ENCODE data around the gene NKX6-1.
A peak's percentile ranks its signal among the peaks of the same experiment; 100 is the strongest.

The NKX6-1 gene

DNA sequence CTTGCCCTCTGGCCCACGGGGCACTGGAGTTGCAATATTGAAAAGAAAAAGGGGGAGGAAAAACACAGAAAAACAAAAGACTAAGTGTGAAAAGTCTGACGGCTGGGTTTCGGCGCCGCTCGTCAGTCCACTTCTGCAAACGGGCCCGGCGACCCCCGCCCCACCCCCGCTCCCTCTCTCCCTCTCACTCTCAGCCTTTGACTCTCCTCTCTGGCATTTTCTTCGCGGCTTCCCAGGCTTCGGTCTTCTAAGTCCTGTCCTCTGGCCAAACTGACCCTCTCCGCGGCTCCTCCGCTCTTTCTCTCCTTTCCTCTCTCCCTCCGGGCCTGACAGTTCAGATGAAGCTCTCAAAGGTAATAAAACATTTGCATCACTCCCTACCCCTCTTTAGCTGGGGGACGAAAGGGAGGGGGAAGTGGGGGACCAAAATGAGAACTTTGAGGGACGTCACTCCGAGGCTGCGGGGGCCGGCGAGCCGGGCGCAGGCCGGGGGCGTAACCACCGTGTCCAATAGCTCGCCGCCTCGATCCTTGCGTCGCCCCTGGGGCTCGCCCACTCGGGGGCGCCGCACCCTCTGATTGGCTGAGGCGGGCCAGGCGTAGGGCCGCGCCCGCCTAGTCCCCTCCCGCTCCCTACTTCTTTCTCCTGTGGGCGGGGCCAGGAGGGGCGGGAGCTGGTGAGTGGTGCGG is at the start of gene NKX6-1:
Gene NKX6-1 (minus strand): TSS at position 358 of the 689 bp plus-strand sequence. CDS start 1,064 bp downstream, outside the sequence.
- H3K4me1 ChIP-seq (ENCODE audit: control insufficient read depth, insufficient read depth, low read length), result peaks cover 6% of the 10 kb centered on the region
- H3K36me3 ChIP-seq (ENCODE audit: control insufficient read depth, insufficient read depth, low read length), result no peaks in the 10 kb centered on the region
- no peak within 1 kb of the TSS for H3K27ac ChIP-seq (ENCODE audit: low read depth, low read length)
- H3K27me3 ChIP-seq (ENCODE audit: control insufficient read depth, insufficient read depth, low read length), result peaks cover 73% of the 10 kb centered on the region
- H3K9ac ChIP-seq (ENCODE audit: low read length), result no peak within 1 kb of the TSS
- peak within 1 kb of the TSS; percentile 58 for H3K4me3 ChIP-seq (ENCODE audit: low read length)

DNA sequence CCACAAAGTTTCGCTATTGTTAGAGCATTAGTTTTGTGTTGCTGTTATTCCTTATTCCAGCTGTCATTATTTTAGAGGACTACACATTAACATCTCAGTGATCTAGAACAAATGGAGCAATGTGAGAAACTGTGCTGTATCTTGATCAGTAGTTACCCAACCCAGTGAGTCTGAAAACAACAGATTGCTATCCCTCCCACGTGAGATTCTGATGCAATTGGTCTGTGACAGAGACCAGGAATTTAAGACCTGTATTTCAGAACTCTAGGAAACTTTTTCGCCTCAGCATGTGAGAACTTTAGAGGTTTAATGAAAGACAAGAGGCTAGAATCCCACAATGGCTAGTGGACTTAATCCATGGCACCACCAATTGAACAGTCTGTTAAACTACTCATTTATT is 48.1 kb upstream of the NKX6-1 start:
- Histone ChIP-seq H3K27me3 (ENCODE audit: control insufficient read depth, insufficient read depth, low read length) (no peaks in the 10 kb centered on the region), H3K9ac (ENCODE audit: low read length) (no peak overlapping the region)

DNA sequence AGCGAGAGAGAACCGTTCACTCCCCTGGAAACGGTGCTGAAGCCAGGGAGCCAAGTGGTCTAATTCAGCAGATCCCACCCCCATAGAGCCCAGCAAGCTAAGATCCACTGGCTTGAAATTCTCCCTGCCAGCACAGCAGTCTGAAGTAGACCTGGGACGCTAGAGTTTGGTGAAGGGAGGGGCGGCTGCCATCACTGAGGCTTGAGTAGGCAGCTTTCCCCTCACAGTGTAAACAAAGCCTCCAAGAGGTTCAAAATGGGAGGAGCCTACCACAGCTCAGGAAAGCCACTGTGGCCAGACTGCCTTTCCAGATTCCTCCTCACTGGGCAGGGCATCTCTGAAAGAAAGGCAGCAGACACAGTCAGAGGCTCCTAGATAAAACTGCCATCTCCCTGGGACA is 46.0 kb upstream of the NKX6-1 start:
- Histone ChIP-seq H3K27me3 (ENCODE audit: control insufficient read depth, insufficient read depth, low read length) (no peaks in the 10 kb centered on the region), H3K4me3 (ENCODE audit: low read length) (no peak overlapping the region), H3K36me3 (ENCODE audit: control insufficient read depth, insufficient read depth, low read length) (no peaks in the 10 kb centered on the region), H3K9ac (ENCODE audit: low read length) (no peak overlapping the region), H3K4me1 (ENCODE audit: control insufficient read depth, insufficient read depth, low read length) (no peaks in the 10 kb centered on the region), H3K27ac (ENCODE audit: low read depth, low read length) (no peak overlapping the region)

More for the DNA sequence above, 48.1 kb upstream of the NKX6-1 start:
- H3K36me3 ChIP-seq (ENCODE audit: control insufficient read depth, insufficient read depth, low read length), result no peaks in the 10 kb centered on the region
- no peak overlapping the region for H3K4me3 ChIP-seq (ENCODE audit: low read length)
- H3K4me1 ChIP-seq (ENCODE audit: control insufficient read depth, insufficient read depth, low read length), result no peaks in the 10 kb centered on the region
- H3K27ac ChIP-seq (ENCODE audit: low read depth, low read length), result no peak overlapping the region

DNA sequence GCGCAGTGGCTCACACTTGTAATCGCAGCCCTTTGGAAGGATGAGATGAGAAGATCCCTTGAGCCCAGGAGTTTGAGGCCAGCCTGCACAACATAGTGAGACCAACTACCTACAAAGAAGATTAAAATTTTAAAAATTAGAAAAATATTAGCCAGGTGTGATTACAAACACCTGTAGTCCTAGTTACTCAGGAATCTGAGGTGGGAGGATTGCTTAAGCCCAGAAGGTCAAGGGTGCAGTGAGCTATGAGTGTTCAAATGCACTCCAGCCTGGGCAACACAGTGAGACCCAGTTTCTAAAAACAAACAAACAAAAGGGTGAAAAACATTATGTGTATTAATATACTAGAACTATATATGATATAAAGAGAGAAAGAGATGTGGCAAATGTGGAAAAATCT is 36.8 kb upstream of the NKX6-1 start:
- H3K9ac ChIP-seq (ENCODE audit: low read length), result no peak overlapping the region
- H3K4me3 ChIP-seq (ENCODE audit: low read length), result no peak overlapping the region
- H3K36me3 ChIP-seq (ENCODE audit: control insufficient read depth, insufficient read depth, low read length), result no peaks in the 10 kb centered on the region
- H3K4me1 ChIP-seq (ENCODE audit: control insufficient read depth, insufficient read depth, low read length), result no peaks in the 10 kb centered on the region
- no peaks in the 10 kb centered on the region for H3K27me3 ChIP-seq (ENCODE audit: control insufficient read depth, insufficient read depth, low read length)
- no peak overlapping the region for H3K27ac ChIP-seq (ENCODE audit: low read depth, low read length)

DNA sequence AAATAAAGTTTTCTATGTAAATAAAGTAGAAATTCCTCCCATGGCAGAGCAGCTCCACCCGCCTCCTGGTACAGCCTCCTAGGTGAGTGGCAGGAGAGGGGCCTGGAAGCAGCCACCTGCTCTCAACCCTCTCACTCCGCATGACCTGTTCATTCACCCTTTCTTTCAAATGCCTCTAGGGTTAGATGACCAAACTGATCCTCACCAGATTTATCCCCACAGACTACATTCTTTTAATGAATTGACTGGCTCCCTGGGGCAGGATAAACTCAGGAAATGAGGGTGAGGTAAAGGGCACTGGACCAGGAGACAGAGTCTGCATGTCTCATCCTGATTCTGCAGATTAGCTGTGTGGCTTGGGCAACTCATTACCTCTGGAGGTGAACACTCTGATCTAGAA is 32.6 kb upstream of the NKX6-1 start:
- no peaks in the 10 kb centered on the region for H3K36me3 ChIP-seq (ENCODE audit: control insufficient read depth, insufficient read depth, low read length)
- no peak overlapping the region for H3K4me3 ChIP-seq (ENCODE audit: low read length)
- no peak overlapping the region for H3K9ac ChIP-seq (ENCODE audit: low read length)
- no peaks in the 10 kb centered on the region for H3K4me1 ChIP-seq (ENCODE audit: control insufficient read depth, insufficient read depth, low read length)
- H3K27me3 ChIP-seq (ENCODE audit: control insufficient read depth, insufficient read depth, low read length), result no peaks in the 10 kb centered on the region
- H3K27ac ChIP-seq (ENCODE audit: low read depth, low read length), result no peak overlapping the region

DNA sequence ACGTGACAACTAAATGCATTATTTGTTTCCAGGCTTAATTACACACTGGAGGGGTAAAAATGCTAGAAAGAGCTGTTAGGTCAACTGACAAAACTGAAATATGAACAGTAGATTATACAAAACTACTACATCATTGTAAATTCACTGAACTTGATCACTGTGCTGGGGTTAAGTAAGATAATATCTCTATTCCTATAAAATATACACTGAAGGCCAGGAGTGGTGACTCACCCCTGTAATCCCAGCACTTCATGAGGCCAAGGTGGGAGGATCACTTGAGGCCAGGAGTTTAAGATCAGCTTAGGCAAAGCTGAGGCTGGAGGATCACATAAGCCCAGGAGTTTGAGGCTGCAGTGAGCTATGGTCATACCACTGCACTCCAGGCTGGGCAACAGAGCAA is 31.8 kb upstream of the NKX6-1 start:
- no peaks in the 10 kb centered on the region for H3K4me1 ChIP-seq (ENCODE audit: control insufficient read depth, insufficient read depth, low read length)
- no peaks in the 10 kb centered on the region for H3K36me3 ChIP-seq (ENCODE audit: control insufficient read depth, insufficient read depth, low read length)
- no peaks in the 10 kb centered on the region for H3K27me3 ChIP-seq (ENCODE audit: control insufficient read depth, insufficient read depth, low read length)
- no peak overlapping the region for H3K27ac ChIP-seq (ENCODE audit: low read depth, low read length)
- no peak overlapping the region for H3K4me3 ChIP-seq (ENCODE audit: low read length)
- H3K9ac ChIP-seq (ENCODE audit: low read length), result no peak overlapping the region

DNA sequence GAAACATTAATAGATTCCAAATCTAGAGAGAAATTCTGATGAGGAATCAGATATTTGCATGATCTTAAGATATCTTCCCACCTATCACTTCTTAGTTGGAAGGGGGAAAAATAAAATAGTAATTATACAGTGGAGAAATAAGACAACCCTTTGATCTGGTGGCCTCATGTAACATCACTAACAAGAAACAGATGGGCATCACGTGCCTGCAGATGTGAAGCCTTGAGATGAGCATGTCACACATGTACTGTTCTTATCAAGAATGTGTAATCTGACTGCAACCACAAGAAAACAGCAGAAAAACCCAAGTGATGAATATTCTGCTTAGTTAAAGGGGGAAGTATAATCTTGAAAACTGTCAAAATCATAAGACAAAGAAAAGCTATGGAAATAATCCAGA is 31.4 kb upstream of the NKX6-1 start:
- no peak overlapping the region for H3K27ac ChIP-seq (ENCODE audit: low read depth, low read length)
- no peaks in the 10 kb centered on the region for H3K4me1 ChIP-seq (ENCODE audit: control insufficient read depth, insufficient read depth, low read length)
- H3K4me3 ChIP-seq (ENCODE audit: low read length), result no peak overlapping the region
- no peaks in the 10 kb centered on the region for H3K36me3 ChIP-seq (ENCODE audit: control insufficient read depth, insufficient read depth, low read length)
- H3K27me3 ChIP-seq (ENCODE audit: control insufficient read depth, insufficient read depth, low read length), result no peaks in the 10 kb centered on the region
- H3K9ac ChIP-seq (ENCODE audit: low read length), result no peak overlapping the region

DNA sequence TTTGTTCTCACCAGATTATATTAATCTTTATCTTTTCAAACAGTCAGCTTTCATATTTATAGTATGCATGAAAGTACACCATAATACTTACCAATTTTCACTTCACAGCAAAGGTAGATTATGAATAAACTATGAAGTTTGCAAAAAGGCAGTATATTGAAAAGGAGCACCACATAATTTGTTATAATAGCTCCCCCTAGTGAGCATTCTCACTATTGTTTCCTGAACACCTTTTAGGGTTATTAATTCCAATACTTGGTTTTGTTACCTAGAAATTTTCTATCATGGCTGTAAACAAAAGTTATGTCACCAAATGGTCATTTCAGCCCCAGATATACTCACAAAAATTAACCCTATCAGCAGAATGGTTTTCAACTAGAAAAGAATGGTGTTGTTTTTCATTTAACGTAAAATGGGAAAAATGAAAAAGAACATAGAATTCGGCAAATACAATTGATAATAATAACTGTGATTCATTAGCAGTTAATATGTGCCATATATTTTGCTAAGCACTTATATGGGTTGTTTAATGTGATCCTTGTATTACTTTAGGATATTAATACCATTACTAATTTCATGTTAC is 30.2 kb upstream of the NKX6-1 start:
- Histone ChIP-seq H3K4me1 (ENCODE audit: control insufficient read depth, insufficient read depth, low read length) (no peaks in the 10 kb centered on the region), H3K9ac (ENCODE audit: low read length) (no peak overlapping the region), H3K36me3 (ENCODE audit: control insufficient read depth, insufficient read depth, low read length) (no peaks in the 10 kb centered on the region), H3K27me3 (ENCODE audit: control insufficient read depth, insufficient read depth, low read length) (no peaks in the 10 kb centered on the region), H3K4me3 (ENCODE audit: low read length) (no peak overlapping the region), H3K27ac (ENCODE audit: low read depth, low read length) (no peak overlapping the region)

DNA sequence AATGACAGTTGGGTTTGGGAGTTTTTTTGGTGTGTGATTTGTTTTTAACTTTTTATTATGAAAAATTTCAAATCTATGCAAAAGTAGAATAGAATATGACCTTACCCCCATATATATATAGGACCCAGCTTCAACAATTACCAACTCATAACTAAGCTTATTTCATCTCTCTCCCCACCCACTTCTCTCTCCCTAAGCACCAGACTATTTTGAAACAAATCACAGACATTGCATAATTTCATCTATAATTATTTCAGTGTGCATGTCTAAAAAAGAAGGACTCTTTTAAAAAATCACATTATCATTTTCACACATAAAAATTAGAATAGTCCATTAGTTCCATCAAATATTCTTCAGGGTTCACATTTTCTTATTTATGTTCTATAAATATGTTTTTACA is 28.3 kb upstream of the NKX6-1 start:
- Histone ChIP-seq H3K9ac (ENCODE audit: low read length) (no peak overlapping the region), H3K36me3 (ENCODE audit: control insufficient read depth, insufficient read depth, low read length) (no peaks in the 10 kb centered on the region), H3K4me3 (ENCODE audit: low read length) (no peak overlapping the region), H3K4me1 (ENCODE audit: control insufficient read depth, insufficient read depth, low read length) (no peaks in the 10 kb centered on the region), H3K27me3 (ENCODE audit: control insufficient read depth, insufficient read depth, low read length) (no peaks in the 10 kb centered on the region), H3K27ac (ENCODE audit: low read depth, low read length) (no peak overlapping the region)

DNA sequence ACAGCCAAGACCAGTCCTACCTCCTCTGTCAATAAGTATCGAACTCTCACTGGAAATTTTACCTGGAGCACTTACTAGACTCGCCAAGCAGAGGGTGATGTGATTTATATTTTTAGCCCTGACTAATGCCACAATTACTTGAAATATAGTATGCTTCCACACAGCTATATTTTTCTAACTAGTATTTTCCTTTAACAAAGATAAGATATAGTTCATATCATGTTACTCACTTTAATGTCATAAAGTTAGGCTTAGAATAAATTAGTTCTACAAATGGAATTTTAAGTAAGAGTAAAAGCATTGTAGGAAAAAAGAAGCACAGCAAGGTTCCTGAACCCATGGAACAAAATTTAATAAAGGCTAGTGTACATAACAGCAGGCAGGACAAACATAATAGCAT is 16.0 kb upstream of the NKX6-1 start:
- H3K4me3 ChIP-seq (ENCODE audit: low read length), result no peak overlapping the region
- H3K9ac ChIP-seq (ENCODE audit: low read length), result no peak overlapping the region
- no peak overlapping the region for H3K27ac ChIP-seq (ENCODE audit: low read depth, low read length)
- no peaks in the 10 kb centered on the region for H3K27me3 ChIP-seq (ENCODE audit: control insufficient read depth, insufficient read depth, low read length)
- no peaks in the 10 kb centered on the region for H3K4me1 ChIP-seq (ENCODE audit: control insufficient read depth, insufficient read depth, low read length)
- no peaks in the 10 kb centered on the region for H3K36me3 ChIP-seq (ENCODE audit: control insufficient read depth, insufficient read depth, low read length)

DNA sequence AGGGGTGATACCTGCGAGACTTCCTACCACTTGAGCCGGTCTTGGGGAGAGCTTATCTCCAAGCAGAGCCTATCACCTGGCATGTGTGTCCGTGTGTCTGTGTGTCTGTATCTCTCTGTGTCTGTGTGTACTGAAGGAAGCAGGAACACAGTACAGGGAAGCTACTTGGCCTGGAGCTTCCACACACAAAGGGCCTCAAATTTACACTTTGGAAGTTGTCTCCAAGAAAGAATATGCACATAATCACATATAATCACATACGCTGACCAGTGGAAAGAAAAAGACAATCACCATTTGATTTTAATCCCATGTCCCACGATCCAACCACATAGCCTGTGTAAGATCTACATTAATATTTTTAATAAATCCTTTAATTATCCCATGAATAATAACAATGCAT is 13.2 kb upstream of the NKX6-1 start:
- Histone ChIP-seq H3K4me1 (ENCODE audit: control insufficient read depth, insufficient read depth, low read length) (no peaks in the 10 kb centered on the region), H3K4me3 (ENCODE audit: low read length) (no peak overlapping the region), H3K27me3 (ENCODE audit: control insufficient read depth, insufficient read depth, low read length) (no peaks in the 10 kb centered on the region), H3K9ac (ENCODE audit: low read length) (no peak overlapping the region), H3K36me3 (ENCODE audit: control insufficient read depth, insufficient read depth, low read length) (no peaks in the 10 kb centered on the region), H3K27ac (ENCODE audit: low read depth, low read length) (no peak overlapping the region)

DNA sequence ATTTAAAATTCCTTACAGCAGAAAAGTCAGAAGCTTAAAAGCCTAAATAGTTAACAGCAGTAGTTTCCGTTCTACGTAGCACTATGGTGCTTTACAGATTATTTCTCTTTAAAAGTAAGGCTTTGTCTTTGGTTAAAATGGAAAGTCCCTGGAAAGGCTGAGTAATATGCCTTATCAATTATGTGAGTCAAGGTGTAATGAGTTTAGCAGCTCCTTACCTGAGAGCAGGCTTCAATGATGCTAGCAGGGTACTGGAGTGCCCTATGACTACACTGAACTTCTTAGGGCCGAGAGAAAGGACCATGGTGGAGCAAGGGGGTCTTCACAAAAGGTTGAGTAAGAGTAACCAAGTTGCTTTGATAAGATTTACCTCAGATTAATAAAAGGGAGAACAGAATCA is 12.6 kb upstream of the NKX6-1 start:
- Histone ChIP-seq H3K9ac (ENCODE audit: low read length) (no peak overlapping the region), H3K27me3 (ENCODE audit: control insufficient read depth, insufficient read depth, low read length) (no peaks in the 10 kb centered on the region), H3K36me3 (ENCODE audit: control insufficient read depth, insufficient read depth, low read length) (no peaks in the 10 kb centered on the region), H3K4me1 (ENCODE audit: control insufficient read depth, insufficient read depth, low read length) (no peaks in the 10 kb centered on the region), H3K4me3 (ENCODE audit: low read length) (no peak overlapping the region), H3K27ac (ENCODE audit: low read depth, low read length) (no peak overlapping the region)

DNA sequence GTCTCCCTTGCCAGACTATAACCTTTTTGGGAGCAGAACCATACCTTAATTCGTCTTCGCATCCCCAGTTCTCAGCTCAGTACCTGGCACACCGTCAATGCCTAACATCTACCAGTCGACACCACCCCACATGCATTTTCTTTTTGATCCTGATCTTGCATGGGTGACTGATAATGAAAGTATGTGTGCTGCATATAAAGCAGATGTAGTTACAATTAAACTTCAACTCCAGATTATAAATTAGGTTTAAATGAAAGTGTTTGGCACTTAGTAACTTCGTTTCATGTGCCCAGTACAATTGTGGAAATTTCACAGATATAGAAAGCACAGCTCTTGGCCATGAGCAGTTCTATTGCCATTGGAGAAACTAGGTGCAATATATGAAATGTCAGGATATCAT is 8.8 kb upstream of the NKX6-1 start:
- Histone ChIP-seq H3K27me3 (ENCODE audit: control insufficient read depth, insufficient read depth, low read length) (peaks cover 4% of the 10 kb centered on the region), H3K36me3 (ENCODE audit: control insufficient read depth, insufficient read depth, low read length) (no peaks in the 10 kb centered on the region), H3K4me1 (ENCODE audit: control insufficient read depth, insufficient read depth, low read length) (no peaks in the 10 kb centered on the region), H3K9ac (ENCODE audit: low read length) (no peak overlapping the region), H3K27ac (ENCODE audit: low read depth, low read length) (no peak overlapping the region), H3K4me3 (ENCODE audit: low read length) (no peak overlapping the region)

Data from rectal smooth muscle tissue (tissue), 1 donor.